ENCODE measurements around the gene HOXB6. TPM values are rescaled to one million over a fixed set of nuclear protein-coding genes. Genes with fewer than 3 reads are reported as not detected.

The HOXB6 gene
- total and polyA plus RNA-seq, 4 donors = 5.3 to 7.5 (median 5.7) TPM

- Histone ChIP-seq H3K27ac (ENCODE audit: low read depth in 1 of 2, low read length in 1 of 2) (peak within 1 kb of the TSS in 1 of 2 donors; percentile 78), H3K9me3 (ENCODE audit: control insufficient read depth in 4 of 4, insufficient read depth in 3 of 4, low read length in 3 of 4) (no peaks in the 10 kb centered on the region), H3K27me3 (ENCODE audit: control insufficient read depth in 3 of 3, insufficient read depth in 3 of 3, low read length in 2 of 3) (peaks cover 3 to 68% (median 11%) of the 10 kb centered on the region in 3 donors), H3K36me3 (ENCODE audit: control insufficient read depth in 4 of 4, insufficient read depth in 4 of 4, low read length in 4 of 4) (peaks cover 0 to 19% (median 3%) of the 10 kb centered on the region in 4 donors), H3K9ac (ENCODE audit: insufficient read depth in 1 of 2, low read length in 2 of 2) (peak within 1 kb of the TSS; percentile 91 to 99), H3K4me3 (peak within 1 kb of the TSS; percentile 16), H3K4me1 (ENCODE audit: control insufficient read depth in 5 of 5, insufficient read depth in 5 of 5, low read length in 5 of 5) (peaks cover 0 to 58% (median 6%) of the 10 kb centered on the region in 5 donors)
- DNase-seq (no peak), ATAC-seq (ENCODE audit: insufficient read depth, low FRiP score) (no peak)
- TF ChIP-seq CTCF (IDR thresholded peaks at IDR 0.05; ENCODE audit: control extremely low read depth, extremely low read depth) = no peak
- WGBS, 2 donors = 0 to 2% methylated on average over 50 of the region's 50 CpGs
Observed at GRCh38 chr17:48593126-48593829, 11.5 kb downstream of the HOXB6 start, which contains the start of gene HOXB5. Gene HOXB5, minus strand, starts transcription at chr17:48593779. Its CDS starts 97 bp downstream, at chr17:48593682.

- Histone ChIP-seq H3K27ac (ENCODE audit: low read depth in 1 of 2, low read length in 1 of 2) (peak overlapping the region in 1 of 2 donors; percentile 69), H3K4me3 (peak overlapping the region; percentile 16), H3K9me3 (ENCODE audit: control insufficient read depth in 4 of 4, insufficient read depth in 3 of 4, low read length in 3 of 4) (no peaks in the 10 kb centered on the region), H3K9ac (ENCODE audit: insufficient read depth in 1 of 2, low read length in 2 of 2) (peak overlapping the region; percentile 91 to 99), H3K36me3 (ENCODE audit: control insufficient read depth in 4 of 4, insufficient read depth in 4 of 4, low read length in 4 of 4) (peaks cover 0 to 19% (median 3%) of the 10 kb centered on the region in 4 donors), H3K27me3 (ENCODE audit: control insufficient read depth in 3 of 3, insufficient read depth in 3 of 3, low read length in 2 of 3) (peaks cover 3 to 74% (median 11%) of the 10 kb centered on the region in 3 donors), H3K4me1 (ENCODE audit: control insufficient read depth in 5 of 5, insufficient read depth in 5 of 5, low read length in 5 of 5) (peaks cover 0 to 62% (median 6%) of the 10 kb centered on the region in 5 donors)
- DNase-seq = peak in 1 of 3 donors; percentile 40
- no peak for ATAC-seq (ENCODE audit: insufficient read depth, low FRiP score)
- no peak for TF ChIP-seq CTCF (IDR thresholded peaks at IDR 0.05; ENCODE audit: control extremely low read depth, extremely low read depth)
- 3 to 5% methylated on average over 14 of the region's 14 CpGs for WGBS, 2 donors
Observed at GRCh38 chr17:48592577-48592976, 12.2 kb downstream of the HOXB6 start.

DNA sequence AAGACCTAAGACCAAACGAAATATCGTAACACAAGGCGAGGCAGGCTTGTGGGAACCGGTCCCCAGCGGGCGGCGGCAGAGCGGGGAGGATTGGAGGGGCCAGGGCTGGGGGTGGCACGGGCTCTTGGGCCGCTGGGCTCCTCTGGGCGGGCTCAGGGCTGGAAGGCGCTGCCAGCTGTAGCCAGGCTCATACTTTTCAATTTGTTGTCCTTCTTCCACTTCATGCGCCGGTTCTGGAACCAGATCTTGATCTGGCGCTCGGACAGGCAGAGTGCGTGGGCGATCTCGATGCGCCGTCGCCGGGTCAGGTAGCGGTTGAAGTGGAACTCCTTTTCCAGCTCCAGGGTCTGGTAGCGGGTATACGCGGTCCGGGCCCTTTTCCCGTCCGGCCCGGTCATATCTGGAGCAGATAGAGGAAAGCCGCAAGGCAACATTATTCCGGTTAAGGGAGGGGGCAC lies 12.7 kb downstream of the HOXB6 start:
- Histone ChIP-seq H3K4me3 (no peak overlapping the region), H3K9ac (ENCODE audit: insufficient read depth in 1 of 2, low read length in 2 of 2) (peak overlapping the region; percentile 91 to 99), H3K27me3 (ENCODE audit: control insufficient read depth in 3 of 3, insufficient read depth in 3 of 3, low read length in 2 of 3) (peaks cover 3 to 77% (median 11%) of the 10 kb centered on the region in 3 donors), H3K4me1 (ENCODE audit: control insufficient read depth in 5 of 5, insufficient read depth in 5 of 5, low read length in 5 of 5) (peaks cover 0 to 67% (median 6%) of the 10 kb centered on the region in 5 donors), H3K27ac (ENCODE audit: low read depth in 1 of 2, low read length in 1 of 2) (peak overlapping the region in 1 of 2 donors; percentile 69), H3K36me3 (ENCODE audit: control insufficient read depth in 4 of 4, insufficient read depth in 4 of 4, low read length in 4 of 4) (peaks cover 0 to 19% (median 3%) of the 10 kb centered on the region in 4 donors), H3K9me3 (ENCODE audit: control insufficient read depth in 4 of 4, insufficient read depth in 3 of 4, low read length in 3 of 4) (no peaks in the 10 kb centered on the region)
- DNase-seq (peak in 2 of 3 donors; percentile 40 to 48), ATAC-seq (ENCODE audit: insufficient read depth, low FRiP score) (no peak)
- no peak for TF ChIP-seq CTCF (IDR thresholded peaks at IDR 0.05; ENCODE audit: control extremely low read depth, extremely low read depth)
- WGBS, 2 donors = 11 to 17% methylated on average over 32 to 33 of the region's 33 CpGs
